GM19397 (cell line): ENCODE data around the gene DNAJC11.

Source experiments
- ATAC-seq: cut with Tn5 transposase; IDR thresholded peaks from one replicate; pipeline ENCODE4 v1.9.1; 2021; ENCODE audit warnings: mild to moderate bottlenecking, moderate library complexity; ENCODE audit not compliant: unreplicated experiment

DNAJC11 gene

DNA sequence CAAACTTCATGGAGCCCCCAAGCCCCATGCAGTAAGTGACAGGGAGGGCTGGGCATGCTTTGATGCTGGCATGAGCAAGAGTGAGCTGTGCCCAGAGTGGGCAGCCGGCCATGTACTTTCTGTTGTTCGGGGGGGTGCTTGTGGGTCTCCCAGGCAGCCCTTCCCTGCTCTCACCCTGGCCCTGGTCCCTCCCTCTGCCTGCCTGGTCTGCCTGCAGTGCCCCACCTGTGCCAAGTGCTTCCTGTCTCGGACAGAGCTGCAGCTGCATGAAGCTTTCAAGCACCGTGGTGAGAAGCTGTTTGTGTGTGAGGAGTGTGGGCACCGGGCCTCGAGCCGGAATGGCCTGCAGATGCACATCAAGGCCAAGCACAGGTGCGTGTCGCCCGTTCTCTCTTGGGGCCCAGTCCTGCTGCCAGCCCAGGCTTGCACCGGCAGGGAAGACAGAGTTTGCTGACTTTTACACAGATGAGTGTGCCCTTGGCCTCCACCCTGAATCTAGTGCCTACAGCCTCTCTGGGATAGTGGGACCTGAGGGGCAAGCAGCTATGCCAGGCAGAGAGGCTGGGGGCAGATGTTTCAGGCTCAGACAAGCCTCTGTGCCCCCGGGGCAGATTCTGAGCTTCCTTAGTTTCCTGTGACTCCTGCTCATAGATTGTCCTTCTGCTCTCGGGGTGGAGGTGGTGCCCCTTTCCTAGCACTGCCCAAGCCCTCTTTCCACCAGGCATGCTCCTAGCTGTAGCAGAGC, 114.2 kb downstream of the DNAJC11 start:
- no peak for ATAC-seq

DNA sequence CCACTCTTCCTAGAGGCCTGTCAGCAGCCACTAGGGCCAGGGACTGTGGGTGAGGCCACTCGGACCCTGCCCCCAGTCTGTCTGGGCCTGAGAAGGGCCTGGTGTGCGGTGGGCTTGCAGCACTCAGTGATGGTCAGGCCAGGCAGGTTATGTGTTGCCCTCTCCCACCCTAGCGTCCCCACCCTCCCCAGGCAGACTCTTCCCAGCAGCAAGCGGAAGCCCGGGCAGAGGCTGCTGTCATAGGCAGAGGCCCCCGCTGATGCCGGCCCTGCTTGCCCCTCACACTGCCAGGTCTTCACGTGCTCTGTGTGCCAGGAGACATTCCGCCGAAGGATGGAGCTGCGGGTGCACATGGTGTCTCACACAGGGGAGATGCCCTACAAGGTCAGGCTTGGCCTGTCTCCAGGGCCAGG, 115.2 kb downstream of the DNAJC11 start:
- no peak for ATAC-seq

DNA sequence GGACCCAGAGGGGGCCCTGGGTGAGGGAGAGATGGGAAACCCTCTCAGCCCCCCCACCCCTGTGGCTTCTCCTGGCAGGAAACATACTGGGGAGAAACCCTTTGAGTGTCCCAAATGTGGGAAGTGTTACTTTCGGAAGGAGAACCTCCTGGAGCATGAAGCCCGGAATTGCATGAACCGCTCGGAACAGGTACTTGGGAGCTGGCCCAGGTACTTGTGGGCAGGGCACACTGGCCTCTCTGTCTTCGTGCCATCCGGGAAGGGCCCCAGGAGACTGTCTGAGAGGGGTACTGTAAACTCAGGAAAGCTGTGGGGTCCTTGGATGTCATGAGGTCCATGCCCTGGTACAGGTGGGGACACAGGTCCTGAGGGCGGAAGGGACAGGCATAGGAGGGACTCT, 115.8 kb downstream of the DNAJC11 start:
- ATAC-seq, result no peak

- ATAC-seq, result no peak
Observed at GRCh38 chr1:6585081-6585722, 116.4 kb downstream of the DNAJC11 start.
